HepG2 (cell line): ENCODE measurements around the gene PALM3. TPM values are rescaled to one million over a fixed set of nuclear protein-coding genes. Genes with fewer than 3 reads are reported as not detected.

Experiments
- AHR ChIP-seq: IDR thresholded peaks from 2 replicates; pipeline ENCODE4 v1.6.1; 2018; ENCODE audit warnings: missing genetic modification reagents, missing compliant biosample characterization
- ATM ChIP-seq: fragments of 450-650 bp; IDR thresholded peaks from 2 replicates; pipeline ENCODE4 v1.7.1; 2017; ENCODE audit warnings: mild to moderate bottlenecking, borderline replicate concordance
- DNMT3B ChIP-seq: conservative IDR thresholded peaks from 2 replicates; pipeline ENCODE4 v1.6.1; 2016; ENCODE audit warnings: missing biosample characterization, control low read depth
- IRF2 ChIP-seq: IDR thresholded peaks from 2 replicates; pipeline ENCODE4 v1.6.1; 2018; ENCODE audit warnings: missing genetic modification reagents, missing compliant biosample characterization
- KAT8 ChIP-seq: IDR thresholded peaks from 2 replicates; pipeline ENCODE4 v1.6.1; 2016; ENCODE audit warnings: missing genetic modification reagents, missing compliant biosample characterization
- KDM3A ChIP-seq: IDR thresholded peaks from 2 replicates; pipeline ENCODE4 v1.6.1; 2018; ENCODE audit warnings: low read depth, missing compliant biosample characterization
- PLRG1 ChIP-seq: fragments of 450-650 bp; conservative IDR thresholded peaks from 2 replicates; pipeline ENCODE4 v1.6.1; 2016
- POLR2A ChIP-seq, 2 experiments: IDR thresholded peaks; 2 replicates each; pipeline ENCODE4 v1.6.1; 2011; ENCODE audit warnings: low read depth in 2 of 2, low read length in 2 of 2, mild to moderate bottlenecking in 1 of 2, moderate library complexity in 1 of 2; ENCODE audit not compliant: insufficient read depth in 1 of 2
- RFX3 ChIP-seq: IDR thresholded peaks from 2 replicates; pipeline ENCODE4 v1.6.1; 2016; ENCODE audit warnings: missing biosample characterization, missing genetic modification reagents
- RNF2 ChIP-seq: fragments of 450-650 bp; conservative IDR thresholded peaks from 2 replicates; pipeline ENCODE4 v1.6.1; 2016; ENCODE audit warnings: low read depth
- SP5 ChIP-seq: IDR thresholded peaks from 2 replicates; pipeline ENCODE4 v1.6.1; 2016; ENCODE audit warnings: low read depth, borderline replicate concordance
- ZMYM2 ChIP-seq: sonication (generic); formaldehyde crosslinking; IDR thresholded peaks from 2 replicates; pipeline ENCODE4 v1.8.0; 2022; ENCODE audit warnings: mild to moderate bottlenecking, missing genetic modification reagents
- ZNF136 ChIP-seq: sonication (generic); formaldehyde crosslinking; IDR thresholded peaks from 2 replicates; pipeline ENCODE4 v1.8.1; 2022; ENCODE audit warnings: low read depth, mild to moderate bottlenecking, moderate library complexity, missing genetic modification reagents
- ZNF264 ChIP-seq: sonication (generic); formaldehyde crosslinking; IDR thresholded peaks from 2 replicates; pipeline ENCODE4 v1.4.0; 2020; ENCODE audit warnings: missing genetic modification reagents
- ZNF354B ChIP-seq: sonication (generic); formaldehyde crosslinking; IDR thresholded peaks from 2 replicates; pipeline ENCODE4 v1.8.0; 2022; ENCODE audit warnings: mild to moderate bottlenecking, missing genetic modification reagents
- ZNF446 ChIP-seq: sonication (generic); formaldehyde crosslinking; IDR thresholded peaks from 2 replicates; pipeline ENCODE4 v1.5.0; 2020; ENCODE audit warnings: mild to moderate bottlenecking, missing genetic modification reagents
- ZNF652 ChIP-seq: IDR thresholded peaks from 2 replicates; pipeline ENCODE4 v1.6.1; 2016; ENCODE audit warnings: low read depth, borderline replicate concordance
- ZNF674 ChIP-seq: sonication (generic); formaldehyde crosslinking; IDR thresholded peaks from 2 replicates; pipeline ENCODE4 v1.5.0; 2020; ENCODE audit warnings: low read depth, mild to moderate bottlenecking, missing genetic modification reagents
- polyA plus RNA-seq, 8 experiments: library from polyadenylated mRNA; depleted of rRNA in 3 of 8; stranded (reverse) in 7 of 8; unstranded in 1 of 8; fragments of >200 nt; fragmentation: Illumina TruSeq in 4 of 8; extraction: Trizol in 4 of 8; gene quantifications; 2 replicates each; pipeline versions ENCODE4 v1.2.1 to v1.2.3, GENCODE V29; 2011 to 2016; ENCODE audit warnings: low read depth in 4 of 8, missing spikeins in 1 of 8, mixed read lengths in 1 of 8; ENCODE audit not compliant: insufficient read depth in 1 of 8
- total RNA-seq, 5 experiments: library from RNA; depleted of rRNA; stranded (reverse); fragments of >200 nt; fragmentation: Illumina TruSeq; extraction: Trizol; gene quantifications; 2 replicates each; pipeline ENCODE4 v1.2.3, GENCODE V29; 2016; ENCODE audit warnings: low read depth in 1 of 5
- TF ChIP-seq, protein P1 (sequence below): sonication (generic); formaldehyde crosslinking; IDR thresholded peaks from 2 replicates; pipeline ENCODE4 v1.4.0; 2020; ENCODE audit warnings: mild to moderate bottlenecking, missing genetic modification reagents
- TF ChIP-seq, protein P2 (sequence below), 2 experiments: fragments of 450-650 bp in 1 of 2; sonication (generic) in 1 of 2; formaldehyde crosslinking; IDR thresholded peaks; 2 replicates each; pipeline versions ENCODE4 v1.5.0 to v1.8.0; 2020 to 2022; ENCODE audit warnings: mild to moderate bottlenecking in 1 of 2, missing genetic modification reagents in 1 of 2
- TF ChIP-seq, protein P3 (sequence below): IDR thresholded peaks from 2 replicates; pipeline ENCODE4 v1.6.1; 2016; ENCODE audit warnings: missing compliant biosample characterization, missing genetic modification reagents, borderline replicate concordance
- TF ChIP-seq, protein P4 (sequence below): IDR thresholded peaks from 2 replicates; pipeline ENCODE4 v1.6.1; 2016; ENCODE audit warnings: mild to moderate bottlenecking, missing biosample characterization, missing genetic modification reagents
- TF ChIP-seq, protein P5 (sequence below): sonication (generic); formaldehyde crosslinking; IDR thresholded peaks from 2 replicates; pipeline ENCODE4; 2020; ENCODE audit warnings: missing genetic modification reagents, mild to moderate bottlenecking, borderline replicate concordance

The PALM3 gene
- total and polyA plus RNA-seq, 2 of the 13 experiments (the other 11 are each of a cell fraction or from before 2014, with no cell fraction given): 0.79 to 2.4 TPM

DNA sequence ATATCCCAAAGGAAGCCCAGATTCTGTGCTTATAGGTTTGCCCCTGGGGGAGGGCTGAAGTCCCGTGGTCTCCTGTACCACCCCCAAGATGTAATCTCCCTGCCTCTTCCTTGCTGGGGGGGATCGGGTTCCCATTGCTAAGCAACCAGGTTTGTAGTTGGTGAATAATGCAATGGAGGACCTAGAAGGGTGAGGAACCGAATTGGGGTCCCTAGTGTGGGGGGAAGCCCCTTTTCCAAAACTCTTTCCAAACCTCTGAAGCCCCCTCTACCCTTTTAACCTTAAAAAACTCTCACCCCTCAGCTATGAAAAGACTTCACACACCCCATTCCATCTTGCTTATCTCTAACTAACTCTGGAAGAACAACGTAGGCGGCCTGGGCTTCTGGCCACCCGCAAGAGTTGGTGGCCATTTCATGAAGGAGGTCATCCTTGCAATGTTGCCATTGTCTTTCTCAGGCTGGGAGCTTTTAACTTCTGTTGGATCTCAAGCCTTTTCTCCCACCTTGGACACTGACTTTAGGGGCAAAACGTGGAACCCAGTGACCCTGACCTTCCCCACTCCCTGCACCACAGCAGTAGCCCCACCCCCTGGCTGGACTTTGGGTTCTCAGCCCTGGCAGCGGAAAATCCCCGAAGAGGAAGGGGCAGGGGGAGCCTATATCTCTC is 661 bp downstream of the PALM3 start (continued):
- TF ChIP-seq AHR: no peak
- TF ChIP-seq, protein P1, sequence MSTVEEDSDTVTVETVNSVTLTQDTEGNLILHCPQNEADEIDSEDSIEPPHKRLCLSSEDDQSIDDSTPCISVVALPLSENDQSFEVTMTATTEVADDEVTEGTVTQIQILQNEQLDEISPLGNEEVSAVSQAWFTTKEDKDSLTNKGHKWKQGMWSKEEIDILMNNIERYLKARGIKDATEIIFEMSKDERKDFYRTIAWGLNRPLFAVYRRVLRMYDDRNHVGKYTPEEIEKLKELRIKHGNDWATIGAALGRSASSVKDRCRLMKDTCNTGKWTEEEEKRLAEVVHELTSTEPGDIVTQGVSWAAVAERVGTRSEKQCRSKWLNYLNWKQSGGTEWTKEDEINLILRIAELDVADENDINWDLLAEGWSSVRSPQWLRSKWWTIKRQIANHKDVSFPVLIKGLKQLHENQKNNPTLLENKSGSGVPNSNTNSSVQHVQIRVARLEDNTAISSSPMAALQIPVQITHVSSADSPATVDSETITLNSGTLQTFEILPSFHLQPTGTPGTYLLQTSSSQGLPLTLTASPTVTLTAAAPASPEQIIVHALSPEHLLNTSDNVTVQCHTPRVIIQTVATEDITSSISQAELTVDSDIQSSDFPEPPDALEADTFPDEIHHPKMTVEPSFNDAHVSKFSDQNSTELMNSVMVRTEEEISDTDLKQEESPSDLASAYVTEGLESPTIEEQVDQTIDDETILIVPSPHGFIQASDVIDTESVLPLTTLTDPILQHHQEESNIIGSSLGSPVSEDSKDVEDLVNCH (CRISPR knock-in tag): no peak
- TF ChIP-seq ZNF652 (CRISPR knock-in tag): no peak
- 0 out of 2 replicates have a peak, but pooled peaks have one; percentile 20 for TF ChIP-seq IRF2
- TF ChIP-seq ZNF674 (CRISPR knock-in tag): no peak
- no peak for TF ChIP-seq KAT8 (CRISPR knock-in tag)
- no peak for TF ChIP-seq ZNF136 (CRISPR knock-in tag)
- TF ChIP-seq ZNF264 (CRISPR knock-in tag): no peak
- no peak for TF ChIP-seq ZNF354B (CRISPR knock-in tag)
- TF ChIP-seq, protein P2, sequence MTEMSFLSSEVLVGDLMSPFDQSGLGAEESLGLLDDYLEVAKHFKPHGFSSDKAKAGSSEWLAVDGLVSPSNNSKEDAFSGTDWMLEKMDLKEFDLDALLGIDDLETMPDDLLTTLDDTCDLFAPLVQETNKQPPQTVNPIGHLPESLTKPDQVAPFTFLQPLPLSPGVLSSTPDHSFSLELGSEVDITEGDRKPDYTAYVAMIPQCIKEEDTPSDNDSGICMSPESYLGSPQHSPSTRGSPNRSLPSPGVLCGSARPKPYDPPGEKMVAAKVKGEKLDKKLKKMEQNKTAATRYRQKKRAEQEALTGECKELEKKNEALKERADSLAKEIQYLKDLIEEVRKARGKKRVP (CRISPR knock-in tag; IDR thresholded peaks at IDR 0.05): no peak
- TF ChIP-seq ATM: no peak
- TF ChIP-seq RFX3 (CRISPR knock-in tag): no peak
- no peak for TF ChIP-seq POLR2A (IDR thresholded peaks at IDR 0.05; ENCODE audit: insufficient read depth in 1 of 2, low read depth in 2 of 2, low read length in 2 of 2)
- no peak for TF ChIP-seq RNF2
- TF ChIP-seq, protein P3, sequence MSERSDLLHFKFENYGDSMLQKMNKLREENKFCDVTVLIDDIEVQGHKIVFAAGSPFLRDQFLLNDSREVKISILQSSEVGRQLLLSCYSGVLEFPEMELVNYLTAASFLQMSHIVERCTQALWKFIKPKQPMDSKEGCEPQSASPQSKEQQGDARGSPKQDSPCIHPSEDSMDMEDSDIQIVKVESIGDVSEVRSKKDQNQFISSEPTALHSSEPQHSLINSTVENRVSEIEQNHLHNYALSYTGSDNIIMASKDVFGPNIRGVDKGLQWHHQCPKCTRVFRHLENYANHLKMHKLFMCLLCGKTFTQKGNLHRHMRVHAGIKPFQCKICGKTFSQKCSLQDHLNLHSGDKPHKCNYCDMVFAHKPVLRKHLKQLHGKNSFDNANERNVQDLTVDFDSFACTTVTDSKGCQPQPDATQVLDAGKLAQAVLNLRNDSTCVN (CRISPR knock-in tag): no peak; the same call in 1 of the 2 replicates
- no peak for TF ChIP-seq ZNF446 (CRISPR knock-in tag)
- TF ChIP-seq SP5 (CRISPR knock-in tag): peak; percentile 74
- no peak for TF ChIP-seq DNMT3B (CRISPR knock-in tag)
- TF ChIP-seq ZMYM2: no peak
- TF ChIP-seq, protein P4, sequence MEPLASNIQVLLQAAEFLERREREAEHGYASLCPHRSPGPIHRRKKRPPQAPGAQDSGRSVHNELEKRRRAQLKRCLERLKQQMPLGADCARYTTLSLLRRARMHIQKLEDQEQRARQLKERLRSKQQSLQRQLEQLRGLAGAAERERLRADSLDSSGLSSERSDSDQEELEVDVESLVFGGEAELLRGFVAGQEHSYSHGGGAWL (CRISPR knock-in tag): no peak
- no peak for TF ChIP-seq PLRG1
- TF ChIP-seq, protein P5, sequence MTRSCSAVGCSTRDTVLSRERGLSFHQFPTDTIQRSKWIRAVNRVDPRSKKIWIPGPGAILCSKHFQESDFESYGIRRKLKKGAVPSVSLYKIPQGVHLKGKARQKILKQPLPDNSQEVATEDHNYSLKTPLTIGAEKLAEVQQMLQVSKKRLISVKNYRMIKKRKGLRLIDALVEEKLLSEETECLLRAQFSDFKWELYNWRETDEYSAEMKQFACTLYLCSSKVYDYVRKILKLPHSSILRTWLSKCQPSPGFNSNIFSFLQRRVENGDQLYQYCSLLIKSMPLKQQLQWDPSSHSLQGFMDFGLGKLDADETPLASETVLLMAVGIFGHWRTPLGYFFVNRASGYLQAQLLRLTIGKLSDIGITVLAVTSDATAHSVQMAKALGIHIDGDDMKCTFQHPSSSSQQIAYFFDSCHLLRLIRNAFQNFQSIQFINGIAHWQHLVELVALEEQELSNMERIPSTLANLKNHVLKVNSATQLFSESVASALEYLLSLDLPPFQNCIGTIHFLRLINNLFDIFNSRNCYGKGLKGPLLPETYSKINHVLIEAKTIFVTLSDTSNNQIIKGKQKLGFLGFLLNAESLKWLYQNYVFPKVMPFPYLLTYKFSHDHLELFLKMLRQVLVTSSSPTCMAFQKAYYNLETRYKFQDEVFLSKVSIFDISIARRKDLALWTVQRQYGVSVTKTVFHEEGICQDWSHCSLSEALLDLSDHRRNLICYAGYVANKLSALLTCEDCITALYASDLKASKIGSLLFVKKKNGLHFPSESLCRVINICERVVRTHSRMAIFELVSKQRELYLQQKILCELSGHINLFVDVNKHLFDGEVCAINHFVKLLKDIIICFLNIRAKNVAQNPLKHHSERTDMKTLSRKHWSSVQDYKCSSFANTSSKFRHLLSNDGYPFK: 0 out of 2 replicates have a peak, but pooled peaks have one; percentile 13
- TF ChIP-seq KDM3A (CRISPR knock-in tag): 0 out of 2 replicates have a peak, but pooled peaks have one; percentile 19
